HG03354 (cell line): ENCODE measurements around the gene RBM28.

ENCODE experiments used
- ATAC-seq: cut with Tn5 transposase; IDR thresholded peaks from one replicate; pipeline ENCODE4 v1.9.1; 2021; ENCODE audit warnings: mild to moderate bottlenecking; ENCODE audit not compliant: unreplicated experiment, poor library complexity, severe bottlenecking

The RBM28 gene

DNA sequence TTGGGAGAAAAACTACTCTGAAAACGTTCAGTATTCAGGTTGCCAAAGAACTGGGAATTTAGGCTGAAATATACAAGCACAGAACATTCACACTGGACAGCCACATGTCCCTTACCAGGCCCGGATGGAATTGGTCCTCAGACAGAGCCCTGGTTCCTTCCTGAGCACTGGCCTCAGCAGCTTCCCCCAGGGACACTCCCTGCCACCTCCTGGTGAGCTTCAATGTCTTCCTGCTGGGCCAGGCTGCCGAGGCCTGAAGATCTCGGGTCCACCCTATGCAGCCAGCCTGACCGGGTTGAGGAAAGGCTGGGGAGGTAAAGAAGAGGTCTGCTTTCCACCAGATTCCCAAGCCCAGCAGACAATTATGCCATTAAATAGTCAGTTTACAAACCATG is 77.8 kb downstream of the RBM28 start:
- ATAC-seq, result no peak

DNA sequence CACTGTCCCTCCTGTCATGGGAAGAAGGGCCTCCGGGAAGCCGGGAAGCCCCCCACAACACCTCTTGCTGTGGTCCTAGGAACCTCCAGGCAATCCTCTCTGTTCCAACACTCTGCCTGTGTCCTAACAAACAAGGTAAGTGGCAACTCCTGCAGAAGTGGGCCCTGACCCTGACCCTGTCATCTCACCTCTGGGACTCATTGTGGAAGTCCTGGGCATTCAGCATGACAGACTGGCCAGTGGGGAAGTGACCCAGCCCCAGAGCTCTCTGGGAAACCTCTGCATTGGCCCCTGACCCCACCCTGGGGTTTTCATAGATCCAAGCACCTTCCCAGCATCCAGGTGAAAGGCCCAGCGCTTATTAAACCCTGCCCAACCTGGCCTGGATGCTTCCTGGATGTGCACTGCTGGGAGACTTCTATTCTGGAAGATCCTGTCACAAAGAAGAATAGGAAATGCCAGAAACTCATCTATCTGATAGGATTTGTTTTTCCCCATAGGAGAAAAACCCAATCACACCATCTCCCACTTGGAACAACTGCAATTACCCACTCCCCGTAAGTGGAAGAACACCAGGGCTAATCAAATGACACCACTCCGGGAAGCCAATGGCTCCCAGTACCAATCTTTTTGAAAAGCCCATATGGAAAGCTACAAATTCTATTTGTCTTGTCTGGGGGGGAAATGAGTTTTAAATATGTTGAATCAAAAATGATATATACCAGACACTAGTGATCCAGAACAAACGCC is 78.4 kb downstream of the RBM28 start:
- no peak for ATAC-seq

DNA sequence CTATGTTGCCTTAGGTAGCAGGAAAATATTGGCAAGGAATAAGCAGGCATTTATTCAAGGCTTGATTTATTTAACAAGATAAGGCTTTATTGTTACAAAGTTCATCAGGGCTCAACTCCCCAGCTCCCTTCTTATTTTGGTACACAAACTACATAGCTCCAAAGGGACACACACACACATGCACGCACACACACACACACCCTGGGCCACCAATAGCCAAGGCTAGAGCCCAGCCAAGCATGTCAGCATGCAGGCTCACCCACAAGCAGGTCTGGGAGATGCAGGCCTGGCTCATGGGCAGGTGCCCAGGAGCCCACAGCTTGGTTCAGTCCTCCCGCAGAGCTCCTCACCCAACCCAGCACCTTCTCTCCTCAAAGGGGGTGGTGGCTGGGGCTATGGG is 79.2 kb downstream of the RBM28 start:
- ATAC-seq, result no peak

DNA sequence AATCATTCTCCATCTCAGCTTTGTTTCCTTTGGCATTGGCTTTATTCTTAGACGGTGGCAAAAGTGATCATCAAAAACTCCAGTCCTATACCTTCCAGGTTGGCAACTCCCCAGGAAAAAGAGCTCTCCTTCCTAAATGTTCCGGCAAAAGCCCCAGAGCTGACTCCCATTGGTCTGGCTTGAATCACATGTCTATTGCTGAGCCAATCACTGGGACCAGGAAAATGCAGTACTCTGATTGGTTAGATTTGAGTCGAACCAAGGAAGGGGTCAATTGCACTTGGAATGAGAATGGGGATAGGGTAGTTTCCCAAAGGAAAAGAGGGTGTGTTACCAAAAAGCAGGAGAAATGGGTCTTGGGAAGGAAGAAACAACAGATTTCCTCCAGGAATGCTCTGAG is 80.3 kb downstream of the RBM28 start:
- ATAC-seq, result no peak

DNA sequence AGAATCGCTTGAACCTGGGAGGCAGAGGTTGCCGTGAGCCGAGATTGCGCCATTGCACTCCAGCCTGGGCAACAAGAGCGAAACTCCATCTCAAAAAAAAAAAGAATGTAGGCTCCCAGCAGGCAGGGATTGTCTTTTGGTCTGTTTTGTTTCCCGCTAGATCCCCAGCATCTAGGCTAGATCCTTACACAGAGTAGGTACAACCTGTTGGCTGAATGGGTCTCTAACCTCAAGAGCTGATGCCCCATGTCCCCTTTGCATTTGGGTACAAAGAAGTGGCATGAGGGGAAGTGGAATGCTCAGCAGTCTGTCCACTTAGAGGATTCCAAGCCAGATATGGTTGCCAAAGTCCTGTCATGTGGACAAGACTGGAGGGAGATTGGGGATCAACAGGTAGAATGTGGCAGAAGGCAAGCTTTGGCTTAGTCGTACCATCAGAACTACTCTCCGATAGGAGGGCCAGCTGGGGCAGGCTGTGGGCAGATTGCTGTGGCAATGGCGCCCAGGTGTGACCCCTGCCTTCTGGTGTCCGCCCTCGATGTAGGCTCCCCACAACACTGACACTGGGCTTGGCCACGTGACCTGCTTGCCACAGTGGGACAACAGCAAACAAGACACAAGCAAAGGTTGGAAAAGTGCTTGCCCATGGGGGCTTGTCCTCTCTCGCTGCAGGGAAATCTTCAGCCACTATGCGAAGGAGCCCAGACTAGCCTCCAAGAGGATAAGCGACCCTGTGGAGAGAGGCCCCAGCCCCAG is 81.3 kb downstream of the RBM28 start:
- ATAC-seq, result no peak

DNA sequence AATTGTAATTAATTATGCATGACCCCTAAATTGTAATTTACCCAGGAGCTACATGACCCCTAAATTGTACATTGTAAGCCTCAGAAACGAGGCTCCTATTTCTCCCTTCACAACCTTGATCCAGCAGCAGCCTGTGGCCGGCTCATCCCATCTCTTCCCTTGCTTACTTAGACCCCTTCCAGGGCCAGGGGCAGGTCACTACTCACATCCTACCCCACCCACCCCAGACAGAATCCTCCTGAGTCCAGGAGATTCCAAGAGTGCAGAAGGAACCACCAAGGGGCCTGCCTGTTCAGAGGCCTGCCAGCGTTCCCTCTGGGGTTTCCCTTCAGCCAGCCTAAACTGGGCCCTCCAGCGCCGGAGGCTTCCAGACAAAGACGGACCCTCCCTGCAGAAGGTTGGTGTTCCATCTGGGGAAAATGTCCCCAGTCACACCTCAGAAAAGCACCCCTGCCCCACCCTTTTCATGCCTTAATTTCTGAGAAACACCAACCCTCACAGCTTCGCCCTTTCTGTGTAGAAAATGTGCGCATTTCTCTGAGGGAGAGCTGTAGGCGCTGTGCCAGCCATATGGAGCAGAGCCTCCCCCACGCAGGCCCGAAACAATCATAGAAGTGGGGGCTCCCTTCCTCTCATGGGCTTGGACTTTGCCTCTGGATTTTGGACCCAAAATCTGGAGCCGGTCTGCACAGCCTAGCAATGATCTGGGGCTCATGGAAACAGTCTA is 83.5 kb downstream of the RBM28 start:
- no peak for ATAC-seq

DNA sequence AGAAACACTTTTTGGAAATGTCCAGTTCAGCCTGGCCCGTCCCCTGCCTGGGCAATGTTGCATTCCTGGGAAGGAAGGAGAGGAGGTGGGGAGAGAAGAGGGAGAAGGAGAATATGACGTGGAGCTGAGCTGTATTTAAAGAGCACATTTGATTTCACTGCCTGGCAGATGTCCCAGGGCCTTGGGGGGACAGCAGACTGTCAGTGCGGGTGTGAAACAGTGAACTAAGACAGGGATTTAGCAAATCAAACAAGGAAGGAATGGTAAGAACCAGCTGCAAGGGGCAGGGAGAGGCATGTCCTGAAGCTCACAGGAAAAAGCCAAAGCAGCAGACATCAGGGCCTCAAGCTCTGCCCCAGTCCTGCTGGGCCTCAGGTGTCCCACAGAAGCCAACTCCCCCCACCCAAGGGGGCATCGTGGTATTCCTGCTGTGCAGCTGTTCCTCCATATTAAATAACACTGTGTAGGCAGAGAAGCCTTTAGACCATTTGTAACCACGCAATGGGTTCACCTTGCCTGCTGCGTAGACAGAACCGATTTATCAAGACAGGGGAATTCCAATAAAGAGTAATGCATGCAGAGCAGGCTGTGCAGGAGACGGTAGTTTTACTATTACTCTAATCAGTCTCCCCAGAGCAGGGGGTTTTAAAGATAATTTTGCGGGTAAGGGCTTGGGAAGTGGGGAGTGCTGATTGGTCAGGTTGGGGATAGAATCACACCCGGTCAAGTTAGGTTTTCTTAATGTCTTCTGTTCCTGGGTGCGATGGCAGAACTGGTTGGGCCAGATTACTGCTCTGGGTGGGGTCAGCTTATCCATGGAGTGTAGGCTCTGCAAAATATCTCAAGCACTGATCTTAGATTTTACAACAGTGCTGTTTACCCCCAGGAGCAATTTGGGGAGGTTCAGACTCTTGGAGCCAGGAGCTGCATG is 84.3 kb downstream of the RBM28 start:
- no peak for ATAC-seq

DNA sequence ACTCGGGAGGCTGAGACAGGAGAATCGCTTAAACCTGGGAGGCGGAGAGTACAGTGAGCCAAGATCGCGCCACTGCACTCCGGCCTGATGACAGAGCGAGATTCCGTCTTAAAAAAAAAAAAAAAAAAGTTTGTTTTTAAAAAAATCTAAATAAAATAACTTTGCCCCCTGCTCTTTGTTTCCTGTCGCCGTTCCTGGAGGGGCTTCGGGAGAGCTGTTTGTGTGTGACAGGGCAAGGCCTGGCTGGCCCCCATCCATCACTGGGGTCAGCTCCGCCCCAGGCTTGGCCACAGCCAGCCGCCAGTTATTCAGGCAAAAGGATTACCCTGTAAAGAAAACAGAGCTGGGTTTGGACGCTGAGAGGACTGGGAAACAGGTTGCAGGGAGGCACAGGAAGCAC is 86.2 kb downstream of the RBM28 start:
- ATAC-seq, result no peak

DNA sequence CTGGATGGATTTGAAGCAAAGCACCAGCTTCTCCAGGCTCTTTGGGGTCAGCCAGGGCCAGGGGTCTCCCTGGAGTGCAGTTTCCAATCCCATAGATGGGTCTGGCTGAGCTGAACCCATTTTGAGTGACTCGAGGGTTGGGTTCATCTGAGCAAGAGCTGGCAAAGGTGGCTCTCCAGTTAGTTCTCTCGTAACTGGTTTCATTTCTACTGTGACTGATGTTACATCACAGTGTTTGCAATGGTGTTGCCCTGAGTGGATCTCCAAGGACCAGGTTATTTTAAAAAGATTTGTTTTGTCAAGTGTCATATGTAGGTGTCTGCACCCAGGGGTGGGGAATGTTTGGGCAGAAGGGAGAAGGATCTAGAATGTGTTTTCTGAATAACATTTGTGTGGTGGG is 88.4 kb downstream of the RBM28 start:
- no peak for ATAC-seq

DNA sequence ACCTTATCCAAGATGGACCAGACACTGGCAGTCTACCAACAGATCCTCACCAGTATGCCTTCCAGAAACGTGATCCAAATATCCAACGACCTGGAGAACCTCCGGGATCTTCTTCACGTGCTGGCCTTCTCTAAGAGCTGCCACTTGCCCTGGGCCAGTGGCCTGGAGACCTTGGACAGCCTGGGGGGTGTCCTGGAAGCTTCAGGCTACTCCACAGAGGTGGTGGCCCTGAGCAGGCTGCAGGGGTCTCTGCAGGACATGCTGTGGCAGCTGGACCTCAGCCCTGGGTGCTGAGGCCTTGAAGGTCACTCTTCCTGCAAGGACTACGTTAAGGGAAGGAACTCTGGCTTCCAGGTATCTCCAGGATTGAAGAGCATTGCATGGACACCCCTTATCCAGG is 89.2 kb downstream of the RBM28 start:
- ATAC-seq, result no peak

DNA sequence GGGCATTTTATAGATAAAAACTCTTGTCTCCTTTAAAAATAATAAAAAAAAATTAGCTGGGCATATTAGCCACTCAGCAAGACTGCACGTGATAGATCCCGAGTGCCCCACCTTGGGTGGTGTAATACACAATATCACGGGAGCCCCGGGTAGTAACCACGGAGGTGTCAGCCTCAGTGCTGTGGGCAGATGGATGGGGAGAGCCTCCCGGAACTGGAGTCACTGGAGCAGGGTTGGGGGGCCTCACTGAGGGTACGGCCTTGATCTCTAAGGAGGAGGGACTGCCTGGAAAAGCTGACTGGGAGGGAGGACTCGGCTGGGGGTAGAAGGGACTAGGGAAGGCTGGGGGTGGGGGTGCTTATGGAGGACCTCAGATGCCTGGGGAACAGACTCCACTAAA is 90.0 kb downstream of the RBM28 start:
- no peak for ATAC-seq

DNA sequence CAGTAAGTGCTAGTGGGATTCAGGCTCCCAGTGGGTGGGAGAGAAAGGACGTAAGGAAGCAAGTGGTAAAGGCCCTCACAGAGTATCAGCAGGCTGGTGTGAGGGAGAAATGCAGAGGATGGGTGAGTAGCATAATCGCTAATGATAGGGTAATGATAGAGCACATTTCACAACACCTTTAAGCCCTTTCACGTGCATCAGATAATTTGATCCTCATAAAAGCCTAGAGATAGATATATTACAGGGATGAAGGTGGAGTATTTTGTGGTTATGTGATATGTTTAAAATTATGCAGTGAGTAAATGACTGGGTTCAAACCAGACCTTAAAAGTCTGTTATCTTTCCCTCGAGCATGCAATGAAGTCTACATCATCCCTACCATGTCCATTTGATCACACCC is 92.4 kb downstream of the RBM28 start:
- no peak for ATAC-seq
